ENCODE data around the gene ERFL.
A peak's percentile ranks its signal among the peaks of the same experiment; 100 is the strongest.

GRCh38 chr19:41864374-41864773 is 63.9 kb downstream of the ERFL start:
- TF ChIP-seq CHD2 (IDR thresholded peaks at IDR 0.05; ENCODE audit: low read length) (no peak), EZH2 (IDR thresholded peaks at IDR 0.05; ENCODE audit: low read depth, low read length, severe bottlenecking) (no peak), POLR2AphosphoS5 (IDR thresholded peaks at IDR 0.05; ENCODE audit: low read depth, low read length) (peak; percentile 79; the same call in 1 of the 2 replicates), RNF2 (IDR thresholded peaks at IDR 0.05; ENCODE audit: borderline replicate concordance, low read depth, low read length, missing control alignments, poor library complexity, severe bottlenecking) (no peak), BRCA1 (IDR thresholded peaks at IDR 0.05; ENCODE audit: low read depth, low read length) (no peak), BCL11A (IDR thresholded peaks at IDR 0.05; ENCODE audit: low read depth in 2 of 2, low read length in 2 of 2) (no peak), CEBPB (IDR thresholded peaks at IDR 0.05; ENCODE audit: low read depth, low read length) (no peak)

Data from H1 (cell line).